HepG2 (cell line): Measurements from ENCODE around the gene ETS1. TPM values are rescaled to one million over a fixed set of nuclear protein-coding genes. Genes with fewer than 3 reads are reported as not detected.

Source experiments
- ATAC-seq: fragments of 200-7000 bp; cut with Tn5 transposase; 3 replicates; pipeline ENCODE4 v1.9.1; 2020; ENCODE audit warnings: mild to moderate bottlenecking, moderate library complexity
- BruUV-seq: library from RNA; stranded (reverse); fragments of 400-500 nt; replicated peaks from 2 replicates; lab custom pipeline; 2021; lab: Mats Ljungman, UMichigan
- CTCF ChIA-PET: fragments of 300-600 bp; formaldehyde crosslinking; extraction: SDS; loops from one replicate; lab custom pipeline; 2021; ENCODE audit warnings: low total read pairs, inconsistent platforms, low intra/inter-chr PET ratio; lab: Yijun Ruan, JAX
- POLR2A ChIA-PET: fragments of 350-600 bp; sonication (Branson Sonifier 250); formaldehyde crosslinking; loops from one replicate; lab custom pipeline; 2020; ENCODE audit warnings: antibody characterized with exemption, inconsistent platforms; lab: Yijun Ruan, JAX
- DNase-seq: peaks from one replicate; pipeline ENCODE4 v3.0.0-alpha.2; 2015; ENCODE audit warnings: low spot score
- FAIRE-seq: peaks from 3 replicates; lab custom pipeline; 2011; peaks lifted over from hg19 to GRCh38; lab: Jason Lieb, UNC
- H2AFZ ChIP-seq: one replicate; pipeline ENCODE4 v1.6.1; 2011; ENCODE audit warnings: low read length, inconsistent platforms
- H3K27ac ChIP-seq: fragments of 300-600 bp; 3 replicates; pipeline ENCODE4 v1.8.0; 2011; ENCODE audit warnings: mixed run types, mild to moderate bottlenecking, mixed read lengths, low read length, inconsistent platforms; ENCODE audit not compliant: insufficient read depth; ENCODE audit errors: extremely low read length
- H3K27me3 ChIP-seq, 2 experiments: fragments of 200-600 bp in 1 of 2; 2 replicates in 1 of 2; 3 replicates in 1 of 2; pipeline versions ENCODE4 v1.6.0 to v1.8.0; 2011; ENCODE audit warnings: low read length in 2 of 2, mild to moderate bottlenecking in 2 of 2, moderate library complexity in 2 of 2, inconsistent platforms in 1 of 2; ENCODE audit not compliant: insufficient read depth in 2 of 2, control insufficient read depth in 1 of 2
- H3K36me3 ChIP-seq, 2 experiments: fragments of 200-600 bp in 1 of 2; replicated peaks in 1 of 2; 2 replicates in 1 of 2; 3 replicates in 1 of 2; pipeline versions ENCODE4 v1.5.1 to v1.8.0; 2011; ENCODE audit warnings: low read length in 2 of 2, inconsistent platforms in 1 of 2; ENCODE audit not compliant: insufficient read depth in 2 of 2, control insufficient read depth in 1 of 2
- H3K4me1 ChIP-seq: 2 replicates; pipeline ENCODE4 v1.5.1; 2012; ENCODE audit warnings: low read length, inconsistent platforms; ENCODE audit not compliant: insufficient read depth
- H3K4me2 ChIP-seq: 2 replicates; pipeline ENCODE4 v1.6.0; 2011; ENCODE audit warnings: low read depth, low read length, inconsistent platforms
- H3K4me3 ChIP-seq, 3 experiments: fragments of 200-600 bp in 1 of 3; sonication (generic), shearing (Covaris generic) in 1 of 3; replicated peaks in 1 of 3; 2 replicates each; pipeline ENCODE4 v1.5.1; 2011 to 2016; ENCODE audit warnings: low read length in 3 of 3, inconsistent platforms in 2 of 3, low read depth in 2 of 3, mild to moderate bottlenecking in 2 of 3, control low read depth in 1 of 3, mixed read lengths in 1 of 3; ENCODE audit not compliant: insufficient read depth in 1 of 3
- H3K79me2 ChIP-seq: one replicate; pipeline ENCODE4 v1.6.1; 2011; ENCODE audit warnings: low read length, inconsistent platforms; ENCODE audit not compliant: insufficient read depth
- H3K9ac ChIP-seq: 2 replicates; pipeline ENCODE4 v1.6.0; 2011; ENCODE audit warnings: mild to moderate bottlenecking, low read depth, low read length, inconsistent platforms; ENCODE audit not compliant: insufficient read depth
- H3K9me3 ChIP-seq: 2 replicates; pipeline ENCODE4 v1.5.1; 2012; ENCODE audit warnings: mild to moderate bottlenecking, low read length
- H4K20me1 ChIP-seq: 2 replicates; pipeline ENCODE4 v1.6.0; 2011; ENCODE audit warnings: inconsistent platforms, mild to moderate bottlenecking, low read length, moderate library complexity; ENCODE audit not compliant: insufficient read depth
- BRD4 ChIP-seq: sonication (generic); formaldehyde crosslinking; IDR thresholded peaks from 2 replicates; pipeline ENCODE4 v1.4.0; 2020; ENCODE audit warnings: missing genetic modification reagents
- HNF4A ChIP-seq: sonication (generic); formaldehyde crosslinking; IDR thresholded peaks from 2 replicates; pipeline ENCODE4 v1.4.0; 2020; ENCODE audit warnings: missing genetic modification reagents
- PPARG ChIP-seq: conservative IDR thresholded peaks from 2 replicates; pipeline ENCODE4 v1.6.1; 2016; ENCODE audit warnings: missing biosample characterization, missing genetic modification reagents
- PTBP1 ChIP-seq: fragments of 200-400 bp; formaldehyde crosslinking; IDR thresholded peaks from 2 replicates; pipeline ENCODE4 v1.6.1; 2018; ENCODE audit warnings: low read length, low read depth; ENCODE audit not compliant: poor library complexity, severe bottlenecking
- RARG ChIP-seq: sonication (generic); formaldehyde crosslinking; IDR thresholded peaks from 2 replicates; pipeline ENCODE4 v1.4.0; 2020; ENCODE audit warnings: low read depth, mild to moderate bottlenecking, missing genetic modification reagents
- STAG1 ChIP-seq: sonication (generic); formaldehyde crosslinking; IDR thresholded peaks from 2 replicates; pipeline ENCODE4 v1.4.0; 2020; ENCODE audit warnings: missing genetic modification reagents
- ZBTB2 ChIP-seq: sonication (generic); formaldehyde crosslinking; IDR thresholded peaks from 2 replicates; pipeline ENCODE4 v1.8.0; 2022; ENCODE audit warnings: low read depth, missing genetic modification reagents
- ZNF646 ChIP-seq: sonication (generic); formaldehyde crosslinking; IDR thresholded peaks from 2 replicates; pipeline ENCODE4 v1.9.0; 2021; ENCODE audit warnings: mild to moderate bottlenecking, missing genetic modification reagents
- ZSCAN21 ChIP-seq: sonication (generic); formaldehyde crosslinking; IDR thresholded peaks from 2 replicates; pipeline ENCODE4 v1.8.0; 2022; ENCODE audit warnings: mild to moderate bottlenecking, missing genetic modification reagents, moderate library complexity, borderline replicate concordance
- WGBS: methylation state at CpG from one replicate; pipeline ENCODE4 v1.1.6; 2017; ENCODE audit warnings: low lambda C conversion rate; 5-methylcytosine and 5-hydroxymethylcytosine counted together
- in situ Hi-C: cut with HindIII; loops from 2 replicates; pipeline ENCODE4 v1.10.0; 2017; ENCODE audit warnings: low pct_unique_long_range_greater_than_20kb; ENCODE audit not compliant: extremely low pct_ligation_motif_present
- intact Hi-C: fragments of 100-400 bp; cut with micrococcal nuclease; formaldehyde crosslinking; loops from one replicate; pipeline ENCODE4 v1.10.0; 2022; ENCODE audit not compliant: unreplicated experiment
- polyA plus RNA-seq, 8 experiments: library from polyadenylated mRNA; depleted of rRNA in 3 of 8; stranded (reverse) in 7 of 8; unstranded in 1 of 8; fragments of >200 nt; fragmentation: Illumina TruSeq in 4 of 8; extraction: Trizol in 4 of 8; gene quantifications; 2 replicates each; pipeline versions ENCODE4 v1.2.1 to v1.2.3, GENCODE V29; 2011 to 2016; ENCODE audit warnings: low read depth in 4 of 8, missing spikeins in 1 of 8, mixed read lengths in 1 of 8; ENCODE audit not compliant: insufficient read depth in 1 of 8
- total RNA-seq, 5 experiments: library from RNA; depleted of rRNA; stranded (reverse); fragments of >200 nt; fragmentation: Illumina TruSeq; extraction: Trizol; gene quantifications; 2 replicates each; pipeline ENCODE4 v1.2.3, GENCODE V29; 2016; ENCODE audit warnings: low read depth in 1 of 5

The ETS1 gene
- total and polyA plus RNA-seq, 2 of the 13 experiments (the other 11 are each of a cell fraction or from before 2014, with no cell fraction given), result 0.18 to 0.34 TPM

DNA sequence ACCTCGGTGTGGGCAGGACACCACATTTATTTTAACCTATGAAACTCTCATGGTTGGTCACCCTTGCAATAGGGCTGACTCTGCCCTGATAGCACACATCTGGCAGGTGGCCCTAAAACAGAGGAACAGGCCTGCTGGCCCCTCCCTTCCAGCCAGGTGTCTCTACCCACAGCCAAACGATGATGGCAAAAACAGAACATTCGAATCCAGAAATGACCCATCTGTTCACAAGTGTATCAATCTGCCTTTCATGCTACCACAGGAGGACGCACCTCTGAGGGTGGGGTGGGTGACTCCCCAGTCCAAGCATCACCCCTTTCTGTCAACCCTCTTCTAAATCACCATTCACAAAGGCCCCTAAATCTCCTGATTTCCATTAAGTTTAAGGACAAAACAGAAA lies 118.1 kb downstream of the ETS1 start:
- no peak overlapping the region for H2AFZ ChIP-seq
- 58% methylated on average over 2 of the region's 4 CpGs for WGBS

More for the DNA sequence above, 118.1 kb downstream of the ETS1 start:
- Histone ChIP-seq H4K20me1 (no peaks in the 10 kb centered on the region), H3K9ac (no peak overlapping the region), H3K27me3 (no peaks in the 10 kb centered on the region; a peak in 1 of 5 replicates), H3K4me1 (peaks cover 18% of the 10 kb centered on the region), H3K79me2 (no peaks in the 10 kb centered on the region), H3K27ac (no peak overlapping the region), H3K4me2 (no peak overlapping the region), H3K4me3 (no peak overlapping the region), H3K9me3 (no peaks in the 10 kb centered on the region), H3K36me3 (no peaks in the 10 kb centered on the region)
- DNase-seq (no peak), ATAC-seq (no peak), FAIRE-seq (no peak)
- intact Hi-C loops, result no loop called here
- in situ Hi-C loops, result no loop called here
- POLR2A ChIA-PET, result no interaction called here
- no TSS peak for BruUV-seq
- CTCF ChIA-PET, result no interaction called here
- TF ChIP-seq ZBTB2 (CRISPR knock-in tag), result no peak
- no peak for TF ChIP-seq ZSCAN21 (CRISPR knock-in tag)
- TF ChIP-seq PTBP1, result no peak
- TF ChIP-seq ZNF646 (CRISPR knock-in tag), result no peak
- no peak for TF ChIP-seq BRD4 (CRISPR knock-in tag)
- no peak for TF ChIP-seq STAG1 (CRISPR knock-in tag)
- no peak for TF ChIP-seq HNF4A (CRISPR knock-in tag)
- no peak for TF ChIP-seq PPARG (CRISPR knock-in tag)
- no peak for TF ChIP-seq RARG (CRISPR knock-in tag)
